H9 (cell line): ENCODE measurements around the gene MYCBP2. TPM values are rescaled to one million over a fixed set of nuclear protein-coding genes. Genes with fewer than 3 reads are reported as not detected.

Experiments used
- DNase-seq: peaks from one replicate; pipeline ENCODE4 v3.0.0-alpha.2; 2017
- H2AFZ ChIP-seq: one replicate; pipeline ENCODE4 v1.6.1; 2013; ENCODE audit warnings: mild to moderate bottlenecking, low read length, control low read depth, moderate library complexity
- H2AK5ac ChIP-seq: 2 replicates; pipeline ENCODE4 v1.6.1; 2013; ENCODE audit warnings: low read length, control low read depth, mixed read lengths; ENCODE audit not compliant: insufficient read length
- H2BK120ac ChIP-seq: one replicate; pipeline ENCODE4 v1.6.1; 2013; ENCODE audit warnings: low read depth, mild to moderate bottlenecking, low read length, control low read depth, inconsistent platforms; ENCODE audit not compliant: poor library complexity, severe bottlenecking
- H2BK12ac ChIP-seq: 2 replicates; pipeline ENCODE4 v1.6.1; 2013; ENCODE audit warnings: low read length, control low read depth, mixed read lengths, low read depth; ENCODE audit not compliant: insufficient read length
- H2BK15ac ChIP-seq: 2 replicates; pipeline ENCODE4 v1.6.1; 2013; ENCODE audit warnings: low read depth, low read length, control low read depth
- H2BK20ac ChIP-seq: one replicate; pipeline ENCODE4 v1.6.1; 2013; ENCODE audit warnings: low read depth, mild to moderate bottlenecking, low read length, control low read depth, inconsistent platforms; ENCODE audit not compliant: poor library complexity, severe bottlenecking
- H2BK5ac ChIP-seq: 2 replicates; pipeline ENCODE4 v1.6.1; 2013; ENCODE audit warnings: low read length, control low read depth, mixed read lengths; ENCODE audit not compliant: insufficient read length
- H3K14ac ChIP-seq: 2 replicates; pipeline ENCODE4 v1.6.1; 2013; ENCODE audit warnings: low read length, control low read depth; ENCODE audit not compliant: insufficient read depth
- H3K18ac ChIP-seq: 2 replicates; pipeline ENCODE4 v1.6.1; 2013; ENCODE audit warnings: low read depth, mild to moderate bottlenecking, mixed read lengths, low read length, control low read depth; ENCODE audit not compliant: insufficient read length
- H3K23ac ChIP-seq: 2 replicates; pipeline ENCODE4 v1.6.1; 2013; ENCODE audit warnings: low read length, control low read depth, mixed read lengths, low read depth; ENCODE audit not compliant: insufficient read length
- H3K23me2 ChIP-seq: 2 replicates; pipeline ENCODE4 v1.6.1; 2013; ENCODE audit warnings: low read depth, mild to moderate bottlenecking, mixed read lengths, low read length, control low read depth; ENCODE audit not compliant: insufficient read length, poor library complexity, severe bottlenecking
- H3K27ac ChIP-seq: 2 replicates; pipeline ENCODE4 v1.5.1; 2013; ENCODE audit warnings: low read length, control low read depth, mixed read lengths, low read depth; ENCODE audit not compliant: insufficient read length
- H3K27me3 ChIP-seq: 2 replicates; pipeline ENCODE4 v1.6.1; 2013; ENCODE audit warnings: low read length, control low read depth, inconsistent platforms; ENCODE audit not compliant: insufficient read depth
- H3K4ac ChIP-seq: 2 replicates; pipeline ENCODE4 v1.6.1; 2013; ENCODE audit warnings: low read depth, mild to moderate bottlenecking, control low read depth, inconsistent platforms, low read length, moderate library complexity
- H3K4me1 ChIP-seq: 2 replicates; pipeline ENCODE4 v1.6.1; 2013; ENCODE audit warnings: low read length, control low read depth, inconsistent platforms; ENCODE audit not compliant: insufficient read depth
- H3K4me2 ChIP-seq: 2 replicates; pipeline ENCODE4 v1.6.1; 2013; ENCODE audit warnings: low read length, control low read depth, mixed read lengths; ENCODE audit not compliant: insufficient read length, insufficient read depth
- H3K56ac ChIP-seq: 2 replicates; pipeline ENCODE4 v1.6.1; 2013; ENCODE audit warnings: low read depth, mild to moderate bottlenecking, mixed read lengths, low read length, control low read depth; ENCODE audit not compliant: insufficient read length
- H3K79me1 ChIP-seq: 2 replicates; pipeline ENCODE4 v1.6.1; 2013; ENCODE audit warnings: low read depth, mild to moderate bottlenecking, moderate library complexity, low read length, control low read depth, inconsistent platforms; ENCODE audit not compliant: insufficient read depth, poor library complexity, severe bottlenecking
- H3K79me2 ChIP-seq: 2 replicates; pipeline ENCODE4 v1.6.1; 2013; ENCODE audit warnings: low read length, control low read depth, inconsistent platforms; ENCODE audit not compliant: insufficient read depth
- H3K9ac ChIP-seq: 2 replicates; pipeline ENCODE4 v1.6.1; 2013; ENCODE audit warnings: low read length, control low read depth, mixed read lengths; ENCODE audit not compliant: insufficient read length; ENCODE audit errors: extremely low read depth
- H3K9me3 ChIP-seq: one replicate; pipeline ENCODE4 v1.6.1; 2013; ENCODE audit warnings: low read depth, low read length, inconsistent platforms; ENCODE audit not compliant: control insufficient read depth
- H3T11ph ChIP-seq: one replicate; pipeline ENCODE4 v1.6.1; 2013; ENCODE audit warnings: mild to moderate bottlenecking, low read length, control low read depth, inconsistent platforms
- H4K20me1 ChIP-seq: one replicate; pipeline ENCODE4 v1.6.1; 2013; ENCODE audit not compliant: control insufficient read depth, insufficient read length, insufficient read depth
- H4K5ac ChIP-seq: 2 replicates; pipeline ENCODE4 v1.6.1; 2013; ENCODE audit warnings: low read depth, mild to moderate bottlenecking, mixed read lengths, low read length, control low read depth; ENCODE audit not compliant: insufficient read length
- H4K8ac ChIP-seq: replicated peaks from 2 replicates; pipeline ENCODE4 v1.6.1; 2013; ENCODE audit warnings: low read length, control low read depth, mixed read lengths, low read depth; ENCODE audit not compliant: insufficient read length
- H4K91ac ChIP-seq: 2 replicates; pipeline ENCODE4 v1.6.1; 2013; ENCODE audit warnings: low read depth, mild to moderate bottlenecking, moderate library complexity, mixed read lengths, low read length, control low read depth; ENCODE audit not compliant: insufficient read length
- H3K27ac Mint-ChIP-seq, 3 experiments: 2 replicates in 2 of 3; 3 replicates in 1 of 3; pipeline ENCODE4 v1.8.0; 2020 to 2021; ENCODE audit warnings: mixed read lengths in 3 of 3, mild to moderate bottlenecking in 1 of 3, moderate library complexity in 1 of 3
- H3K27me3 Mint-ChIP-seq: 2 replicates; pipeline ENCODE4 v1.8.0; 2021; ENCODE audit warnings: low read depth, mild to moderate bottlenecking, moderate library complexity, mixed read lengths
- H3K36me3 Mint-ChIP-seq, 3 experiments: 2 replicates in 2 of 3; 3 replicates in 1 of 3; pipeline ENCODE4 v1.8.0; 2020 to 2021; ENCODE audit warnings: low read depth in 3 of 3, mixed read lengths in 3 of 3; ENCODE audit not compliant: insufficient read depth in 1 of 3
- H3K4me1 Mint-ChIP-seq, 2 experiments: 2 replicates each; pipeline ENCODE4 v1.8.0; 2020; ENCODE audit warnings: mixed read lengths in 2 of 2
- H3K4me3 Mint-ChIP-seq, 2 experiments: 2 replicates in 1 of 2; 3 replicates in 1 of 2; pipeline ENCODE4 v1.8.0; 2020 to 2021; ENCODE audit warnings: mild to moderate bottlenecking in 2 of 2, mixed read lengths in 2 of 2, moderate library complexity in 1 of 2
- H3K9me3 Mint-ChIP-seq, 2 experiments: 2 replicates in 1 of 2; 3 replicates in 1 of 2; pipeline ENCODE4 v1.8.0; 2020; ENCODE audit warnings: mild to moderate bottlenecking in 2 of 2, mixed read lengths in 2 of 2, moderate library complexity in 1 of 2
- WGBS: extraction: QIAGEN DNeasy Blood & Tissue Kit; methylation state at CpG from one replicate; pipeline ENCODE4 v1.1.7; 2013; ENCODE audit warnings: missing lambda C conversion rate, low lambda C conversion rate, mixed read lengths; ENCODE audit not compliant: insufficient read length; ENCODE audit errors: extremely low coverage; 5-methylcytosine and 5-hydroxymethylcytosine counted together
- total RNA-seq: library from RNA; stranded (reverse); gene quantifications from 2 replicates; pipeline ENCODE4 v1.2.1, GENCODE V29; 2021
- TF ChIP-seq, protein P1 (sequence below): fragments of 200-600 bp; sonication (generic); conservative IDR thresholded peaks from 3 replicates; pipeline ENCODE4 v1.8.0; 2021; ENCODE audit warnings: antibody characterized with exemption, mild to moderate bottlenecking

The MYCBP2 gene
- total RNA-seq, 1 experiment from 2014 or later = 32.0 TPM

DNA sequence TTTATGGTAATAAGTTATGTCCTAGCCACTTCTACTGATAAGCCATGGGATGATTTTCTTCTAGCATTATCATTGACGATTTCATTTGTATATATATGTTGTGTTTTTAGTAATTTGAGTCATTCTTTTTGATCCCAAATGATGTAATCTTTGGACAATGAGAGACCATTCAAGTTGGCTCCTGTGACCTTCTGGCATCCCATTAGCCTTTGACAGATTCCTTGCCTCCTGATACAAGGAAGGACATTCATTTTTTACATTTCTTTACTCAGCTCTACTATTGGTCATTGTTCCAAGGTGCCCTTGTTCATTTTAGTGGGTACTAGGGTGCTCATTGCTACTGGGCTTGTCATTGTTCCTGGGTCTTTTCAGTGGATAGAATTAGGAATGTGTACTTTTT is 35.3 kb upstream of the MYCBP2 start:
- Mint-ChIP-seq H3K4me1 (no peaks in the 10 kb centered on the region), H3K36me3 (no peaks in the 10 kb centered on the region), H3K4me3 (no peak overlapping the region), H3K27me3 (no peaks in the 10 kb centered on the region), H3K27ac (no peak overlapping the region), H3K9me3 (no peaks in the 10 kb centered on the region)
- Histone ChIP-seq H4K91ac (no peak overlapping the region), H3K14ac (no peak overlapping the region), H3T11ph (no peak overlapping the region), H2BK20ac (no peak overlapping the region), H2BK120ac (no peak overlapping the region), H2BK12ac (no peak overlapping the region), H2BK15ac (no peak overlapping the region), H3K23me2 (no peaks in the 10 kb centered on the region), H4K20me1 (no peaks in the 10 kb centered on the region), H3K4me2 (no peak overlapping the region), H3K79me2 (no peaks in the 10 kb centered on the region), H3K27me3 (no peaks in the 10 kb centered on the region), H4K5ac (no peak overlapping the region), H3K4ac (no peak overlapping the region), H3K4me1 (no peaks in the 10 kb centered on the region), H3K9me3 (no peaks in the 10 kb centered on the region), H3K56ac (no peak overlapping the region), H3K27ac (no peak overlapping the region), H4K8ac (no peak overlapping the region), H2BK5ac (no peak overlapping the region), H3K9ac (no peak overlapping the region), H2AK5ac (no peak overlapping the region), H3K18ac (no peak overlapping the region), H2AFZ (no peak overlapping the region), H3K23ac (no peak overlapping the region), H3K79me1 (no peaks in the 10 kb centered on the region)
- DNase-seq = no peak
- WGBS = no CpG with 5 or more reads among the region's 1 CpG
- TF ChIP-seq, protein P1, sequence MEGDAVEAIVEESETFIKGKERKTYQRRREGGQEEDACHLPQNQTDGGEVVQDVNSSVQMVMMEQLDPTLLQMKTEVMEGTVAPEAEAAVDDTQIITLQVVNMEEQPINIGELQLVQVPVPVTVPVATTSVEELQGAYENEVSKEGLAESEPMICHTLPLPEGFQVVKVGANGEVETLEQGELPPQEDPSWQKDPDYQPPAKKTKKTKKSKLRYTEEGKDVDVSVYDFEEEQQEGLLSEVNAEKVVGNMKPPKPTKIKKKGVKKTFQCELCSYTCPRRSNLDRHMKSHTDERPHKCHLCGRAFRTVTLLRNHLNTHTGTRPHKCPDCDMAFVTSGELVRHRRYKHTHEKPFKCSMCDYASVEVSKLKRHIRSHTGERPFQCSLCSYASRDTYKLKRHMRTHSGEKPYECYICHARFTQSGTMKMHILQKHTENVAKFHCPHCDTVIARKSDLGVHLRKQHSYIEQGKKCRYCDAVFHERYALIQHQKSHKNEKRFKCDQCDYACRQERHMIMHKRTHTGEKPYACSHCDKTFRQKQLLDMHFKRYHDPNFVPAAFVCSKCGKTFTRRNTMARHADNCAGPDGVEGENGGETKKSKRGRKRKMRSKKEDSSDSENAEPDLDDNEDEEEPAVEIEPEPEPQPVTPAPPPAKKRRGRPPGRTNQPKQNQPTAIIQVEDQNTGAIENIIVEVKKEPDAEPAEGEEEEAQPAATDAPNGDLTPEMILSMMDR = no peak
